WTC11 (cell line): ENCODE measurements around the gene NOD1. TPM values are rescaled to one million over a fixed set of nuclear protein-coding genes. Genes with fewer than 3 reads are reported as not detected.

Experiments used
- ATAC-seq: fragments of 200-7000 bp; cut with Tn5 transposase; 2 replicates; pipeline ENCODE4 v1.10.0; 2021; ENCODE audit warnings: mild to moderate bottlenecking, moderate library complexity
- CTCF ChIA-PET: fragments of 300-600 bp; sonication (Branson Sonifier 250); formaldehyde crosslinking; loops from one replicate; lab custom pipeline; 2021; ENCODE audit warnings: antibody characterized with exemption; lab: Charles Lee
- POLR2A ChIA-PET: fragments of 350-600 bp; sonication (Branson Sonifier 250); formaldehyde crosslinking; loops from one replicate; lab custom pipeline; 2021; ENCODE audit warnings: antibody characterized with exemption; lab: Charles Lee
- DNase-seq: peaks from one replicate; pipeline ENCODE4 v3.0.0; 2021; ENCODE audit warnings: low spot score
- H3K27ac Mint-ChIP-seq: 2 replicates; pipeline ENCODE4 v1.8.0; 2021; ENCODE audit warnings: mixed read lengths
- H3K27me3 Mint-ChIP-seq: 2 replicates; pipeline ENCODE4 v1.8.0; 2021; ENCODE audit warnings: low read depth, mild to moderate bottlenecking, moderate library complexity, mixed read lengths
- H3K36me3 Mint-ChIP-seq: 2 replicates; pipeline ENCODE4 v1.8.0; 2021; ENCODE audit warnings: mixed read lengths
- H3K4me1 Mint-ChIP-seq: 2 replicates; pipeline ENCODE4 v1.8.0; 2022; ENCODE audit warnings: mixed read lengths
- H3K4me3 Mint-ChIP-seq: 2 replicates; pipeline ENCODE4 v1.8.0; 2021; ENCODE audit warnings: mild to moderate bottlenecking, moderate library complexity, mixed read lengths
- H3K9me3 Mint-ChIP-seq: 2 replicates; pipeline ENCODE4 v1.8.0; 2021; ENCODE audit warnings: mixed read lengths
- CBFB ChIP-seq: sonication (generic); formaldehyde crosslinking; IDR thresholded peaks from 2 replicates; pipeline ENCODE4 v1.8.1; 2022; ENCODE audit warnings: mild to moderate bottlenecking, low read depth, missing genetic modification reagents
- CDX4 ChIP-seq: fragments of 250-450 bp; sonication (Bioruptor Pico); IDR thresholded peaks from 2 replicates; pipeline ENCODE4 v1.9.0; 2021; ENCODE audit warnings: moderate library complexity, mild to moderate bottlenecking, inconsistent platforms, borderline replicate concordance
- CREM ChIP-seq: sonication (generic); formaldehyde crosslinking; IDR thresholded peaks from 2 replicates; pipeline ENCODE4 v1.8.1; 2022; ENCODE audit warnings: mild to moderate bottlenecking, missing genetic modification reagents, moderate library complexity
- HMGA2 ChIP-seq: fragments of 250-450 bp; sonication (Bioruptor Pico); IDR thresholded peaks from 2 replicates; pipeline ENCODE4 v1.4.0; 2021; ENCODE audit warnings: mild to moderate bottlenecking, moderate library complexity
- JUN ChIP-seq: sonication (generic); formaldehyde crosslinking; IDR thresholded peaks from 2 replicates; pipeline ENCODE4 v1.8.0; 2023; ENCODE audit warnings: mild to moderate bottlenecking, missing genetic modification reagents
- MXD4 ChIP-seq: fragments of 250-450 bp; sonication (Bioruptor Pico); IDR thresholded peaks from 2 replicates; pipeline ENCODE4 v1.8.0; 2021; ENCODE audit warnings: mild to moderate bottlenecking, moderate library complexity, borderline replicate concordance
- NR3C1 ChIP-seq: sonication (generic); formaldehyde crosslinking; conservative IDR thresholded peaks from 2 replicates; pipeline ENCODE4 v1.8.1; 2023; ENCODE audit warnings: low read depth, mild to moderate bottlenecking, missing genetic modification reagents
- OVOL2 ChIP-seq: fragments of 250-450 bp; sonication (Bioruptor Pico); IDR thresholded peaks from 2 replicates; pipeline ENCODE4 v1.9.0; 2021; ENCODE audit warnings: mild to moderate bottlenecking, borderline replicate concordance
- RELA ChIP-seq: sonication (generic); formaldehyde crosslinking; IDR thresholded peaks from 2 replicates; pipeline ENCODE4 v1.8.1; 2022; ENCODE audit warnings: missing genetic modification reagents, mild to moderate bottlenecking, borderline replicate concordance
- RORB ChIP-seq: fragments of 250-450 bp; sonication (Bioruptor Pico); IDR thresholded peaks from 2 replicates; pipeline ENCODE4 v1.9.0; 2021; ENCODE audit warnings: mild to moderate bottlenecking
- TEAD4 ChIP-seq: sonication (generic); formaldehyde crosslinking; IDR thresholded peaks from 2 replicates; pipeline ENCODE4 v1.8.0; 2022; ENCODE audit warnings: mild to moderate bottlenecking, missing genetic modification reagents
- TP53 ChIP-seq: sonication (generic); formaldehyde crosslinking; IDR thresholded peaks from 2 replicates; pipeline ENCODE4 v1.8.1; 2023; ENCODE audit warnings: mild to moderate bottlenecking, missing genetic modification reagents
- ZNF121 ChIP-seq: sonication (generic); formaldehyde crosslinking; IDR thresholded peaks from 2 replicates; pipeline ENCODE4 v1.8.0; 2023; ENCODE audit warnings: missing genetic modification reagents
- ZNF232 ChIP-seq: sonication (generic); formaldehyde crosslinking; IDR thresholded peaks from 2 replicates; pipeline ENCODE4 v1.8.0; 2022; ENCODE audit warnings: mild to moderate bottlenecking, missing genetic modification reagents
- ZNF263 ChIP-seq: sonication (generic); formaldehyde crosslinking; IDR thresholded peaks from 2 replicates; pipeline ENCODE4 v1.8.1; 2022; ENCODE audit warnings: low read depth, mild to moderate bottlenecking, moderate library complexity, missing genetic modification reagents
- total RNA-seq: library from RNA; stranded (reverse); gene quantifications from 3 replicates; pipeline ENCODE4 v1.2.3, GENCODE V29; 2021
- TF ChIP-seq, protein P1 (sequence below): fragments of 250-450 bp; sonication (Bioruptor Pico); IDR thresholded peaks from 2 replicates; pipeline ENCODE4 v1.9.0; 2021; ENCODE audit warnings: mild to moderate bottlenecking
- TF ChIP-seq, protein P2 (sequence below): sonication (generic); formaldehyde crosslinking; IDR thresholded peaks from 2 replicates; pipeline ENCODE4 v1.8.1; 2022; ENCODE audit warnings: low read depth, missing genetic modification reagents, borderline replicate concordance
- TF ChIP-seq, protein P3 (sequence below): sonication (generic); formaldehyde crosslinking; IDR thresholded peaks from 2 replicates; pipeline ENCODE4 v1.8.0; 2023; ENCODE audit warnings: missing genetic modification reagents
- TF ChIP-seq, protein P4 (sequence below): fragments of 250-450 bp; sonication (Bioruptor Pico); conservative IDR thresholded peaks from 2 replicates; pipeline ENCODE4 v1.9.0; 2021; ENCODE audit warnings: mild to moderate bottlenecking
- TF ChIP-seq, protein P5 (sequence below): sonication (generic); formaldehyde crosslinking; IDR thresholded peaks from 2 replicates; pipeline ENCODE4 v1.8.0; 2022; ENCODE audit warnings: missing genetic modification reagents
- TF ChIP-seq, protein P6 (sequence below): sonication (generic); formaldehyde crosslinking; conservative IDR thresholded peaks from 2 replicates; pipeline ENCODE4 v1.8.1; 2023; ENCODE audit warnings: mild to moderate bottlenecking, low read depth, missing genetic modification reagents, moderate library complexity
- TF ChIP-seq, protein P7 (sequence below): sonication (generic); formaldehyde crosslinking; conservative IDR thresholded peaks from 2 replicates; pipeline ENCODE4 v1.8.1; 2022; ENCODE audit warnings: mild to moderate bottlenecking, missing genetic modification reagents

NOD1 gene
- total RNA-seq, 1 experiment from 2014 or later = 6.4 TPM

- ChIA-PET POLR2A (no interaction called here), CTCF (interaction anchor here (1.2 to 2.8 kb wide), 2 partner anchors 101 to 188 kb away, joined by 3 to 9 read pairs; no protein-coding TSS in a partner anchor)
- Mint-ChIP-seq H3K27me3 (no peaks in the 10 kb centered on the region), H3K4me1 (peaks cover 8% of the 10 kb centered on the region), H3K9me3 (no peaks in the 10 kb centered on the region), H3K36me3 (no peaks in the 10 kb centered on the region), H3K4me3 (no peak overlapping the region), H3K27ac (no peak overlapping the region)
- DNase-seq = no peak
- ATAC-seq = no peak
- TF ChIP-seq TP53 (CRISPR knock-in tag) = no peak
- TF ChIP-seq, protein P1, sequence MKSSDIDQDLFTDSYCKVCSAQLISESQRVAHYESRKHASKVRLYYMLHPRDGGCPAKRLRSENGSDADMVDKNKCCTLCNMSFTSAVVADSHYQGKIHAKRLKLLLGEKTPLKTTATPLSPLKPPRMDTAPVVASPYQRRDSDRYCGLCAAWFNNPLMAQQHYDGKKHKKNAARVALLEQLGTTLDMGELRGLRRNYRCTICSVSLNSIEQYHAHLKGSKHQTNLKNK (CRISPR knock-in tag) = no peak
- TF ChIP-seq JUN (CRISPR knock-in tag) = no peak
- TF ChIP-seq, protein P2, sequence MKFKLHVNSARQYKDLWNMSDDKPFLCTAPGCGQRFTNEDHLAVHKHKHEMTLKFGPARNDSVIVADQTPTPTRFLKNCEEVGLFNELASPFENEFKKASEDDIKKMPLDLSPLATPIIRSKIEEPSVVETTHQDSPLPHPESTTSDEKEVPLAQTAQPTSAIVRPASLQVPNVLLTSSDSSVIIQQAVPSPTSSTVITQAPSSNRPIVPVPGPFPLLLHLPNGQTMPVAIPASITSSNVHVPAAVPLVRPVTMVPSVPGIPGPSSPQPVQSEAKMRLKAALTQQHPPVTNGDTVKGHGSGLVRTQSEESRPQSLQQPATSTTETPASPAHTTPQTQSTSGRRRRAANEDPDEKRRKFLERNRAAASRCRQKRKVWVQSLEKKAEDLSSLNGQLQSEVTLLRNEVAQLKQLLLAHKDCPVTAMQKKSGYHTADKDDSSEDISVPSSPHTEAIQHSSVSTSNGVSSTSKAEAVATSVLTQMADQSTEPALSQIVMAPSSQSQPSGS (CRISPR knock-in tag) = no peak
- no peak for TF ChIP-seq RORB (CRISPR knock-in tag)
- no peak for TF ChIP-seq ZNF121 (CRISPR knock-in tag)
- TF ChIP-seq ZNF232 (CRISPR knock-in tag) = no peak
- TF ChIP-seq, protein P3, sequence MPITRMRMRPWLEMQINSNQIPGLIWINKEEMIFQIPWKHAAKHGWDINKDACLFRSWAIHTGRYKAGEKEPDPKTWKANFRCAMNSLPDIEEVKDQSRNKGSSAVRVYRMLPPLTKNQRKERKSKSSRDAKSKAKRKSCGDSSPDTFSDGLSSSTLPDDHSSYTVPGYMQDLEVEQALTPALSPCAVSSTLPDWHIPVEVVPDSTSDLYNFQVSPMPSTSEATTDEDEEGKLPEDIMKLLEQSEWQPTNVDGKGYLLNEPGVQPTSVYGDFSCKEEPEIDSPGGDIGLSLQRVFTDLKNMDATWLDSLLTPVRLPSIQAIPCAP (CRISPR knock-in tag) = no peak
- TF ChIP-seq CDX4 (CRISPR knock-in tag) = no peak
- TF ChIP-seq RELA (CRISPR knock-in tag) = no peak
- no peak for TF ChIP-seq MXD4 (CRISPR knock-in tag)
- TF ChIP-seq, protein P4, sequence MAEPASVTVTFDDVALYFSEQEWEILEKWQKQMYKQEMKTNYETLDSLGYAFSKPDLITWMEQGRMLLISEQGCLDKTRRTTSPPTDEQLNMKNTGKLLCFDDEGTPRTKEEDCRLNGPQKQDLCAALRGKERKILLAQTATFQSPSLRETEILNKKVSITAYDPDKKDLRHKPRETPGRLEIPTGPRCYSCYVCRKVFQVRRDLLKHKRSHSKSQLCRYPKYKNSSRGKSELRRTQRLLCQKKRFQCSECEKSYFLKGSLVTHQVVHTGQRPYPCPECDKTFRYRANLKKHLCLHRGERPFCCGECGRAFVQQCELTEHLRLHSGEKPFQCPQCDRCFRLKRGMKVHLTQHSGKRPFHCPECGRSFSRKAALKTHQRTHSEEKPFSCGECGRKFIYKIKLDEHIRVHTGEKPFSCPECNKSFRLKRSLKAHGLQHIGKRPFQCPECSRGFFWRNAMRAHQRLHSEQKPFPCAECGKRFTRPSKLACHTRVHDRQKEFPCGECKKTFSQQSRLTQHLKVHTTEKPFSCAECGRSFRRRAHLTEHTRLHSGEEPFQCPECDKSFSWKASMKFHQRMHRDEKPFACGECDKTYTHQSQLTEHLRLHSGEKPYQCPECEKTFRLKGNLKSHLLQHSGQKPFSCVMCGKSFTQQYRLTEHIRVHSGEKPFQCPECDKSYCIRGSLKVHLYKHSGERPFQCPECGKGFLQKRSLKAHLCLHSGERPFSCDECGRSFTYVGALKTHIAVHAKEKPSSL (CRISPR knock-in tag) = no peak
- no peak for TF ChIP-seq NR3C1 (CRISPR knock-in tag)
- no peak for TF ChIP-seq CREM (CRISPR knock-in tag)
- TF ChIP-seq, protein P5, sequence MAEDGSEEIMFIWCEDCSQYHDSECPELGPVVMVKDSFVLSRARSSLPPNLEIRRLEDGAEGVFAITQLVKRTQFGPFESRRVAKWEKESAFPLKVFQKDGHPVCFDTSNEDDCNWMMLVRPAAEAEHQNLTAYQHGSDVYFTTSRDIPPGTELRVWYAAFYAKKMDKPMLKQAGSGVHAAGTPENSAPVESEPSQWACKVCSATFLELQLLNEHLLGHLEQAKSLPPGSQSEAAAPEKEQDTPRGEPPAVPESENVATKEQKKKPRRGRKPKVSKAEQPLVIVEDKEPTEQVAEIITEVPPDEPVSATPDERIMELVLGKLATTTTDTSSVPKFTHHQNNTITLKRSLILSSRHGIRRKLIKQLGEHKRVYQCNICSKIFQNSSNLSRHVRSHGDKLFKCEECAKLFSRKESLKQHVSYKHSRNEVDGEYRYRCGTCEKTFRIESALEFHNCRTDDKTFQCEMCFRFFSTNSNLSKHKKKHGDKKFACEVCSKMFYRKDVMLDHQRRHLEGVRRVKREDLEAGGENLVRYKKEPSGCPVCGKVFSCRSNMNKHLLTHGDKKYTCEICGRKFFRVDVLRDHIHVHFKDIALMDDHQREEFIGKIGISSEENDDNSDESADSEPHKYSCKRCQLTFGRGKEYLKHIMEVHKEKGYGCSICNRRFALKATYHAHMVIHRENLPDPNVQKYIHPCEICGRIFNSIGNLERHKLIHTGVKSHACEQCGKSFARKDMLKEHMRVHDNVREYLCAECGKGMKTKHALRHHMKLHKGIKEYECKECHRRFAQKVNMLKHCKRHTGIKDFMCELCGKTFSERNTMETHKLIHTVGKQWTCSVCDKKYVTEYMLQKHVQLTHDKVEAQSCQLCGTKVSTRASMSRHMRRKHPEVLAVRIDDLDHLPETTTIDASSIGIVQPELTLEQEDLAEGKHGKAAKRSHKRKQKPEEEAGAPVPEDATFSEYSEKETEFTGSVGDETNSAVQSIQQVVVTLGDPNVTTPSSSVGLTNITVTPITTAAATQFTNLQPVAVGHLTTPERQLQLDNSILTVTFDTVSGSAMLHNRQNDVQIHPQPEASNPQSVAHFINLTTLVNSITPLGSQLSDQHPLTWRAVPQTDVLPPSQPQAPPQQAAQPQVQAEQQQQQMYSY (CRISPR knock-in tag) = no peak
Measured at GRCh38 chr7:30463405-30464145, 15.0 kb downstream of the NOD1 start.

- Mint-ChIP-seq H3K9me3 (no peaks in the 10 kb centered on the region), H3K27ac (no peak overlapping the region), H3K27me3 (no peaks in the 10 kb centered on the region), H3K36me3 (no peaks in the 10 kb centered on the region), H3K4me3 (no peak overlapping the region), H3K4me1 (peaks cover 3% of the 10 kb centered on the region; the same call in 1 of the 2 replicates)
- CTCF ChIA-PET = no interaction called here
- ATAC-seq (no peak), DNase-seq (no peak)
- POLR2A ChIA-PET = no interaction called here
- TF ChIP-seq CBFB (CRISPR knock-in tag) = no peak
- no peak for TF ChIP-seq HMGA2 (CRISPR knock-in tag)
- TF ChIP-seq, protein P6, sequence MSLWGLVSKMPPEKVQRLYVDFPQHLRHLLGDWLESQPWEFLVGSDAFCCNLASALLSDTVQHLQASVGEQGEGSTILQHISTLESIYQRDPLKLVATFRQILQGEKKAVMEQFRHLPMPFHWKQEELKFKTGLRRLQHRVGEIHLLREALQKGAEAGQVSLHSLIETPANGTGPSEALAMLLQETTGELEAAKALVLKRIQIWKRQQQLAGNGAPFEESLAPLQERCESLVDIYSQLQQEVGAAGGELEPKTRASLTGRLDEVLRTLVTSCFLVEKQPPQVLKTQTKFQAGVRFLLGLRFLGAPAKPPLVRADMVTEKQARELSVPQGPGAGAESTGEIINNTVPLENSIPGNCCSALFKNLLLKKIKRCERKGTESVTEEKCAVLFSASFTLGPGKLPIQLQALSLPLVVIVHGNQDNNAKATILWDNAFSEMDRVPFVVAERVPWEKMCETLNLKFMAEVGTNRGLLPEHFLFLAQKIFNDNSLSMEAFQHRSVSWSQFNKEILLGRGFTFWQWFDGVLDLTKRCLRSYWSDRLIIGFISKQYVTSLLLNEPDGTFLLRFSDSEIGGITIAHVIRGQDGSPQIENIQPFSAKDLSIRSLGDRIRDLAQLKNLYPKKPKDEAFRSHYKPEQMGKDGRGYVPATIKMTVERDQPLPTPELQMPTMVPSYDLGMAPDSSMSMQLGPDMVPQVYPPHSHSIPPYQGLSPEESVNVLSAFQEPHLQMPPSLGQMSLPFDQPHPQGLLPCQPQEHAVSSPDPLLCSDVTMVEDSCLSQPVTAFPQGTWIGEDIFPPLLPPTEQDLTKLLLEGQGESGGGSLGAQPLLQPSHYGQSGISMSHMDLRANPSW = no peak
- TF ChIP-seq, protein P7, sequence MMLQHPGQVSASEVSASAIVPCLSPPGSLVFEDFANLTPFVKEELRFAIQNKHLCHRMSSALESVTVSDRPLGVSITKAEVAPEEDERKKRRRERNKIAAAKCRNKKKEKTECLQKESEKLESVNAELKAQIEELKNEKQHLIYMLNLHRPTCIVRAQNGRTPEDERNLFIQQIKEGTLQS (CRISPR knock-in tag) = no peak
- no peak for TF ChIP-seq OVOL2 (CRISPR knock-in tag)
- TF ChIP-seq ZNF121 (CRISPR knock-in tag) = no peak
- TF ChIP-seq JUN (CRISPR knock-in tag) = no peak
- no peak for TF ChIP-seq TEAD4 (CRISPR knock-in tag)
- no peak for TF ChIP-seq ZNF263 (CRISPR knock-in tag)
Measured at GRCh38 chr7:30462179-30462578, 16.4 kb downstream of the NOD1 start.
